ENCODE data around the gene PAX2.

GRCh38 chr10:100760726-100761125, 15.3 kb downstream of the PAX2 start:
- TF ChIP-seq EZH2phosphoT487 (IDR thresholded peaks at IDR 0.05; ENCODE audit: low read length) (no peak), EZH2 (optimal IDR thresholded peaks at IDR 0.05; ENCODE audit: low read depth, low read length) (no peak), CTCF (IDR thresholded peaks at IDR 0.05; ENCODE audit: low read length) (no peak)
